SK-N-SH treated with all-trans-retinoic acid at 6 μM for 48 hours (cell line): ENCODE results near the gene DNAI4.
A peak's percentile ranks its signal among the peaks of the same experiment; 100 is the strongest.

ENCODE experiments used
- ARNTL ChIP-seq: fragments of 450-650 bp; formaldehyde crosslinking; IDR thresholded peaks from 2 replicates; pipeline ENCODE4 v1.5.0; 2020; ENCODE audit warnings: low read depth, mild to moderate bottlenecking, moderate library complexity, borderline replicate concordance
- CREB5 ChIP-seq: fragments of 250-450 bp; sonication (Bioruptor Pico); IDR thresholded peaks from 2 replicates; pipeline ENCODE4 v1.5.1; 2020; ENCODE audit warnings: low read depth, mild to moderate bottlenecking, moderate library complexity
- CSDC2 ChIP-seq: fragments of 250-450 bp; sonication (Bioruptor Pico); IDR thresholded peaks from 2 replicates; pipeline ENCODE4 v1.5.0; 2020; ENCODE audit warnings: mild to moderate bottlenecking, moderate library complexity
- CSRNP3 ChIP-seq: fragments of 250-450 bp; sonication (Bioruptor Pico); IDR thresholded peaks from 2 replicates; pipeline ENCODE4 v1.5.1; 2021; ENCODE audit warnings: mild to moderate bottlenecking, moderate library complexity
- ESRRG ChIP-seq: fragments of 250-450 bp; sonication (Bioruptor Pico); IDR thresholded peaks from 2 replicates; pipeline ENCODE4 v1.6.1; 2021; ENCODE audit warnings: mild to moderate bottlenecking
- OSR1 ChIP-seq: fragments of 250-450 bp; sonication (Bioruptor Pico); IDR thresholded peaks from 2 replicates; pipeline ENCODE4 v1.8.0; 2022; ENCODE audit warnings: moderate library complexity, mild to moderate bottlenecking, inconsistent platforms
- PATZ1 ChIP-seq: fragments of 250-450 bp; sonication (Bioruptor Pico); IDR thresholded peaks from 2 replicates; pipeline ENCODE4 v1.8.0; 2020; ENCODE audit warnings: mild to moderate bottlenecking, moderate library complexity, borderline replicate concordance
- SNAI2 ChIP-seq: fragments of 250-450 bp; sonication (Bioruptor Pico); IDR thresholded peaks from 2 replicates; pipeline ENCODE4 v1.5.0; 2020; ENCODE audit warnings: mild to moderate bottlenecking, moderate library complexity
- TCF4 ChIP-seq: fragments of 250-450 bp; sonication (Bioruptor Pico); IDR thresholded peaks from 2 replicates; pipeline ENCODE4 v1.8.0; 2021; ENCODE audit warnings: mild to moderate bottlenecking, moderate library complexity, borderline replicate concordance
- TSHZ2 ChIP-seq: fragments of 250-450 bp; sonication (Bioruptor Pico); IDR thresholded peaks from 2 replicates; pipeline ENCODE4 v1.5.0; 2020; ENCODE audit warnings: mild to moderate bottlenecking, moderate library complexity
- ZFP3 ChIP-seq: fragments of 250-450 bp; sonication (Bioruptor Pico); IDR thresholded peaks from 2 replicates; pipeline ENCODE4 v1.5.0; 2020; ENCODE audit warnings: mild to moderate bottlenecking, moderate library complexity
- ZFP30 ChIP-seq: fragments of 450-650 bp; formaldehyde crosslinking; IDR thresholded peaks from 2 replicates; pipeline ENCODE4 v1.5.0; 2022; ENCODE audit warnings: mild to moderate bottlenecking, moderate library complexity

GRCh38 chr1:66924756-66925557 is at the start of gene DNAI4, which contains the start of gene MIER1:
- TF ChIP-seq TCF4 (CRISPR knock-in tag), result no peak
- no peak for TF ChIP-seq PATZ1 (CRISPR knock-in tag)
- no peak for TF ChIP-seq SNAI2 (CRISPR knock-in tag)
- TF ChIP-seq ARNTL (CRISPR knock-in tag), result no peak
- no peak for TF ChIP-seq OSR1 (CRISPR knock-in tag)
- TF ChIP-seq CSDC2 (CRISPR knock-in tag), result 0 out of 2 replicates have a peak, but pooled peaks have one; percentile 64
- TF ChIP-seq ZFP3 (CRISPR knock-in tag), result peak; percentile 95
- TF ChIP-seq ESRRG (CRISPR knock-in tag), result no peak
- no peak for TF ChIP-seq CREB5 (CRISPR knock-in tag)
- TF ChIP-seq CSRNP3 (CRISPR knock-in tag), result no peak
- 0 out of 2 replicates have a peak, but pooled peaks have one; percentile 12 for TF ChIP-seq TSHZ2
- no peak for TF ChIP-seq ZFP30 (CRISPR knock-in tag)
